Embryonic facial prominence (tissue), 1 donor: Measurements from ENCODE around the gene RBFOX1.

Source experiments
- DNase-seq: peaks from one replicate; pipeline ENCODE4 v3.0.0-alpha.2; 2016; ENCODE audit errors: extremely low spot score

RBFOX1 gene

DNA sequence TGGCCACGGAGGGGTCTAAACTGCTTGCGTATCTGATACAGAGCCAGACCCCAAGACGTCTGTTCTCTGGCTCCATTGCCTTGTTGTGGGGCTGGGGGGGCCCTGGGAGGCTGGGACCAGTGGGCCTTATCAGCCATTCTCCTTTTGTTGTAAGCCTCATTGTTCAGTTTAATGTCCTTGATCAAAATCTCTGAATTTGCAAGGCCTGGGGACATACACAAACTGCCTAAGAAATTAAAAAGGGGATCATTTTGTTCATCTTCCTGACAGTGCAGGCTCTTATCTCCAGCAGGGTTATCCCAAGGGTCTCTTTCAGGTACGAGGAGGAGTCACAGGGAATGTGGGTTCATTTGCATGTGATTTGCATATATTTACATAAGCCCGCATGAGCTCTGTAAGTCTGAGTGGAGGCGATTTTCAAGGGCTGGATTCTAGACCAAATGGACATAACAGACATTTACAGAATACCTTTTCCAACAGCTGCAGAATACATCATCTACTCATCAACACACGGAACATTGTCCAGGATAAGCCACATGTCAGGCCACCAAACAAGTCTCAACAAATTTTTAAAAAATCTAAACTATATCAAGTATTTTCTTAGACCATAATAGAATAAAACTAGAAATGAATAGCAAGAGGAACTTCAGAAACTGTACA is 269.8 kb downstream of the RBFOX1 start:
- no peak for DNase-seq

DNA sequence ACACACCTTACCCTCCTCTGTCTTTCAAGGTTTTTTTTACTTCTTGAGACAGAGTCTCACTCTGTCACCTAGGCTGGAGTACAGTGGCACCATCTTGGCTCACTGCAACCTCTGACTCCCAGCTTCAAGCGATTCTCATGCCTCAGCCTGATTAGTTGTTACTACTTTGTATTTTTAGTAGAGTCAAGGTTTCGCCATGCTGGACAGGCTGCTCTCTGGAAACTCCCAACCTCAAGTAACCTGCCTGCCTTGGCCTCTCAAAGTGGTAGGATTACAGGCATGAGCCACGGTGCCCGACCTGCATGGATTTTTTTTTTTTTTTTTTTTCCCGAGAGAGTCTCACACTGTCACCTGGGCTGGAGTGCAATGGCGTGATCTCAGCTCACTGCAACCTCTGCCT is 273.2 kb downstream of the RBFOX1 start:
- no peak for DNase-seq

DNA sequence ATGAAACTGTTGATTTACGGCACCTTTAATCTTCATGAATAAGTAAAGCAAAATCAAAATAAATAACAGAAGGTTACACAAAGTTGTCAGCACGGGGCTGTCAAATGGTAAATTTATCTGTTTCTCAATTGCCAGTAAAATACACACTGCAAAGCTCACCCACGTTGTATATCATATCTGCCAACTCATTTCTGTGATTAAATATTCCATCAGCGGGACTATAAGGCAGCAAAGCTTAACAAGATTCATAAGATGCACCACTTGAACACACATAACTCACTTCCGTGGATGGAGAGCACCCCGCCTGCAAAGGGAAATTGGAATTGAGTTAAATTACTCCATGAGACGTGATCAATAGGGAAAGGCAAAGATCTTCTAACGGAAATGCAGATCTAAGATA is 280.0 kb downstream of the RBFOX1 start:
- DNase-seq: no peak

DNA sequence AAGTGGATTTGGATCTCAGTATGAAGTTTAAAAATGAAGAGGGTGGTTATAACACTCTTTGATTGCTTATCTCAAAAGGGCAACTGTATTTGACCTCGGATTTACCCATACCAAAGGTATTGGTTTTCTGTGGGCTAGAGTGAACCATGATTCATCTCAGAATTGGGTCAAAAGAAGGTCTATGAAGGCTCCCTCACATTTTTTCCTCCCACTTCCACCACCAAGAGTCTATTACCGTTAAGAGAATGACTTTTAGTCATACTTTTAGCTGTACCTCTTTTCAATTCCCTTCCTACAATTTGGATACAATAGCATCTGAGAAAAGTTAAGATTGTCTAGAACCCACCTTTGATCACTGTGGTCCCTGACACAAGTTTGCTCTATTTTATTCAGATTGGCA is 280.9 kb downstream of the RBFOX1 start:
- DNase-seq: no peak

DNA sequence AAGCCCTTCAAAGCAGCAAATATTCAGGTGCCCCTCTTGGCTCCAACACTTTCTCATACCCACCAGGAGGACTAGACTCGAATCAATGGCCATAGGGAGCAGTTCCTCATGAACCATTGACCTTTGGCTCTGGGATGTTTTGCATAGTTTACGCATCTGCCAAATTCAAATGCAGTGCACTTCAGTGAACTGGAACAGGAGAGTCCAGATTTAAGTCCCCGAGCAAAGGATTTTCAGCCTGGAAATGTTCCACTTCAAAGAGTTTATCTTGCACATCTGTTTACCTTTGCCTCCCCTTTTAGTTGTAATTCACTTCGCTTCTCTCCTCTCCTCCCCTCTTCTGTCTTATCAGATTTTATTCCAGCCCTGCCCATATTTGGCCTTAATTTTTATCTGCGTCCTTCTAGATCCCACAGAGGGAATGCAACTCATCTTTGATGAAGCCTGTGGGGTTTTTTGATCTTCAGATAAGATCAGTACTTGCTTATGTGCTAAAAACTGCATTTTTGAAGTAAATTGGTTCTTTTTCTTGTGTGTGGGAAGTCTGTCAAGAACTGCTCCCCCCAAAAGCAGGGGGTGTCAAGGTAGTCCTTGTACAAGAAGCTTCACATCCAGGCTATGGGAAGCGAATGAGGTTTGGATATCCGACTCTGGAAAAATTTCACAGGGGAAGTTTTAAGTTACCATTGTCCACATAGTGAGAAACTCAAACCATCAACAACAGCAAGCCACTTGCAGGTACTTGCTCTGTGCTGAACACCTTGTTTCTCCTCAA is 281.6 kb downstream of the RBFOX1 start:
- no peak for DNase-seq

DNA sequence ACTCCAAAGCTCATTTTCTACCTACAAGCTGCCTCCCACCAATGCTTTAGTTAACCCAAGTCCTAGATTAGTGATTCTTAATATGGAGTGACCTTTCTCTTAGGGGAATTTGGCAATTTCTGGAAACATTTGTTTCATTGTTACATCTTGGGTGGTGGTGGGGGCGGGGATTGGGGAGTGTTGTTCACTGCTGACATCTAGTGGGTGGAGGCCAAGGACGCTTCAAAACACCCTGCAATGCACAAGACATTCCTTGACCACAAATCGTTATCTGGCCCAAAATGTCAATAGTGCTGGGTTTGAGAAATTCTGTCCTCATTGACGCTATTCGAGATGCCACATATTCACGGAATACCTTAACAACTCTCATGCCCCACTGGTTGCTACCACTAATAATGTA is 282.9 kb downstream of the RBFOX1 start:
- DNase-seq: no peak

DNA sequence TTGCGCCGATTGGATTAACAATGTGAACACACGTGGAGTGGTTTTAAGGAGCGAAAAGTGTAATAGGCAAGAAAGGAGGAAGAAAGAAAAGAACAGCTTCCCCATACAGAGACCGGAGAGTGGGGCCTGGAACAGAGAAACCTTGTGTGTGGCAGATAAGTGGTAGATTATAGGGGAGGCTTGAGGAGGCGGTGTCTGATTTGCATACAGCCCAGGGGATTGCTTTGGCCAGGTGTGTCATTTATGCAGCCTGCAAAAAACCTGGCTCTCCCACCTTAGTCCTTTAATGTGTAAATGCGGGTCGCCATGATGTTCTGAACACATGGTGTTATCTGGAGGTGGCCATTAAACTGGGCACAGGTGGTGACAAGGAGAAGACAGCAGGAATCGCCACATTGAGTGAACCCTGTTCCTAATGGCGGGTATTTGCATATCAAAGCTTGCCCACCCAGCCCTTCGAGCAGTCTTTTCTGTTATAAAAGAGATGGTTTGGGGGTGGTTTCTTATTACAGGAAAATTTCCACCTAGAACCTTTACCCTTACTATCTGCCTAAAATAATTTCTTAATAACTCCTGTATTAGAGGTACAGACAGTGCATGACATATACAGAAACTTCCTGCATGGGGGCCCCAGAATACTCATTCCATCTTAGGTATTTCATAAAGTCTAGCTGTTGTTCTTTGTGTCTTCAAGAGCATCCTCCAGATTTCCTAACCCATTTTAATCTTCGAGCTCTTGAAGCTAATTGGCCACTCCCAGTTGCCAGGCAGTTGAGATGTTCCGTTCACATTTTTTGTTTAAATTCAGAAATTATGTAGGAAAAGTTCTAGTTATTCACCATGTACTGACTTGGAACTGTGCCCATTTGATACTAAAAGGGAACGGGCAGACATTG is 292.5 kb downstream of the RBFOX1 start:
- DNase-seq: no peak

DNA sequence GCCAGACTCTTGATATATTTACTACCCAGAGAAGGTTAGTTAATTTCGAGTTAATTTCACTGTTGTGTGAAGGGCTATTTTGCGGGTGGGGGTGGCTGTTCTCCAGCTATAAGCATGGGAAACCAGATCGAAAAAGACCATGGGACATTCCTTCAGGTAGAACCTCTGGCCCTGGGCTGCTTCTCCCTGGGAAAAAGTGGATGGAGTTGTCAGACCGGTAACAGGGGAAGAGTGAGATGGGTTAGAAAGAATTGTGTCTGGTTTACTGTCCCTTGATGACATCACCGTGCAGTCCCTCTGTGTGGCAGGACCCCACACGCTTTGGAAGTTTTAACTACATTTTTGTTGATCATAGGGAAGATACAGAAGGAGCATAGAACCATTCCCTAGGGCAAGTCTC is 296.3 kb downstream of the RBFOX1 start:
- no peak for DNase-seq

DNA sequence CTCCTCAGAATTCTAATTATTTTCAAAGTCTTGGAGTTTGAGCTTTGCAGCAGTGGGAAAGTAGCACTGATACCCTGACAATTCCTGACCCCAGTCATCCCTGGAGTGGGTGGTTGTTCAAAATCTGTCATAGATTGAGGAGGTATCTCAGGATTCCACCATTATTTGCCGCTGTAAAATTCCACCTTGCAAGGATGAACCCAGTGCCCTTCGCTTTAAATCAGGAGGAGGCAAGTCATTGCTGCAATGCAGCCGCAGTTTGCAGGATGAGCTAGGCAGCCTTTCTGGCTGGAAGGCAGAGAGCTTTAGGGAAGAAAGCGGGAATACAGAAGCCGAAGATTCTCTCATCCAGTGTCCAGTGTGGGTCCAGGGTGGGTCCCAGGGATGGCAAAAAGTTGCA is 296.9 kb downstream of the RBFOX1 start:
- DNase-seq: no peak

DNA sequence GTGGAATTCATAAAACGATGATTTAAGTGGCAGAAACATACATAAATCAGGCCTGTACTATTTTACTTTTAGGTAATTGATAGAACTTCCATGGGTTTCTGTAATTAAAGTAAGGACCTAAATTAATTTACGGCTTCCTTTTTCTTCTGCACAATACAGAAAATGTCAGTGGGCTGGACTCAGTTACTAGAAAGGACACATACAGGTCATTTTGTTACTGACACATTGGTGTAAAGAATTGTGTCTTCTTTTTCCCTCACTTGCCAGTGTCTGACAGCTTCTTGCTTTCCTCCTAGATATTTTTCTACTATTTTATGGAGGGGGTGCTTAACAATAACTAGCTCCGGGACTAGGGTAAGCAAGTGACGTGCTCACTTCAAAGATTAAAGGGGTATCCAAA is 304.8 kb downstream of the RBFOX1 start:
- no peak for DNase-seq

DNA sequence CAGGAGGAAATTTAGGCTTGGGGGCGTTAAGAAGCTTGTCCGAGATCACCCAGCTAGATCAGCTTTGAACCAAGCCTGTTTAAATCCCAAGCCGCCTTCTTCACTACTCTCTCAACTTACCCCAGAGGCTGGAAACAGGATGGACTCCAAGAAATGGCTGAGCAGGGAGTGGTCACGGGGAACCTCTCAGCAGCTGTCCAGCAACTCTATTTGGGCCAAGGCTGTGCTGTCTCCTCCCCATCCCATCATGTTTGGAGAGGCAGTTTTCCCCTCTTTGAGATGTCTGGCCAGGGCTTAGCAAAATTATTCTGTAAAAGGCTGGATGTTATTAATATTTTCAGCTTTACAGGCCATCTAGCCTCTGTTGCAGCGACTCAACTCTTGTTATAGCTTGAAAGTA is 305.7 kb downstream of the RBFOX1 start:
- DNase-seq: no peak

DNA sequence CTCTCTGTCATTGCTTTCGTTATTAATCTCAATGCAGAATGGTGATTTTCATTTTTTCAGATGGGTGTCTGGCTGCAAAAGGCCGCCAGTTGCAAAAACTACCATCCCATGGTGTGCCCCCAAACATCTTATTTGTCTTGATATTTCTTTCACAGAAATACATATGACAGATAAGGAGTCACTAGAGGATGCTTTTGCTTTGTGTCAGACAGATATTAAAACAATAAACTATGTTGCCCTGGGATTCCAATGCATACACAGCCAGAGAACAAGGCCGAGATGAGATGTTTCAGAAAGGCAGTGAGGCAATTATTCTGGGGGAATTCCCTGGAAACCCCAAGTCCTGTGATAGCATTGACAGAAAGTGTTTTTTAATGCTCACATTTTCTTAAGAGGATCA is 307.7 kb downstream of the RBFOX1 start:
- no peak for DNase-seq

DNA sequence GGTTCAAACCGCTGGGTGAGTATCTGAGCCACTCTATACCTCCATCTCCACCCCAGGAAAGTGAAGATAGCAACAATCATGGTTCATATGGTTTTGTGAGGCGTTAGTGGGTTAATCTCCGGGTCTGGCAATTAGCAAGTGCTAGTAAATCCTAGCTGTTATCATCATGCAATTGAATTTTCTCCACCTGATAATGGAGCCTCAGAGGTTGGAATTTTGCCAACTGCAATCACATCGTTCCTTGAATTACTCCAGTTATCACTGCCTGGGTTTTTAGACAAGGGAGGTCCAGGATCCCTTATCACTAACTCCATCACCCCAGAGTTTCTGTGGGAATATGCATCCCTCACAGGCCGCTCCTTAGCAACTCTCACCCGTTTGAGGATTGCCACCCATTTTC is 311.5 kb downstream of the RBFOX1 start:
- DNase-seq: no peak

DNA sequence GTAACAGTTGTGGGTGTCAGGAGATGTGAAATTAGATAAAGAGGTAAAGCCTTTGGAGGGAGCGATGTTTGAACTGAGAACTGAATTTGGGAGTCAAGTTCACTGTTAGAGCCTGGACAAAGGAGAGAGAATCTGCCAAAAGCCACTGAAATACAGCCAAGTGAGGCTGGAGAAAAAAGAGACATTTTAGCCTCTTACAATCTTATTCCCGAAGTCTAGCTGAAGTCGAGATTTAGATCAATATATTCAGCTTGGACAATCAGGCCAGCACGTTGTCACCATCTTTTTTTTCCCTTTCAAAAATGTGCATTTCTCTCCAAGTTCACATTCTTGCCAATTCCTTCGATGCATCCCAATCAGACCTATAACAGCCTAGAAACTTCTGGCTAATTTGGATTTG is 312.2 kb downstream of the RBFOX1 start:
- DNase-seq: no peak

DNA sequence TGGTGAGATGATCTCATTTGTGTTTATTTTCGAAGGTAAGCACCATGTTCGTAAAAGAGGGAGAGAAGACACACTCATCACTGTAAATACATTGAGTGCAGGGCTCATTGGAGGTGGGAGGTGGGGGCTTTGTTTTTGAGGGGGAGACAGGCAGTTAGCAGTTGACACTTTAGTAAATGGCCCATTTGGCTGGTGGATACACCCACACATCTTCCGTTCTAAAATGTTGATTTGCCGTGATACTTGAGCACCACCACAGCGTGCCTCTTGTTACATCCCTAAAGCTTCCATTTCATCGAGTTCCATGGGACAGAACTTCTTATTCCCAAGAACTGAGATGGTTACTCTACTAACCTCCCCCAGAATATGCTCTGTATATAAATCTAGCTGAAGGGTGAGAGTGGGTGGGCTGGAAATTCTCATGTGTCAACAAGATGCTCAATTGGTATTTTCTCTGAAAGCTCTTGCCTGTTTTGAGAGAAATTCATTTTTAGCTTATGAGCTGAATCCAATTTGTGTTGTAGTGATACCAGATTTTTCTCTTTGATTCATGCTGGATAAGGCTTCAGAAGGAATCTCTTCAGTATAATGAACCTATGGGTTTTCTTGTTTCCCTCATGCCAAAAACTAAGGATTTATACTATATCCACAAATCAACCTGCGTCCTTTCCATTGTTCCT is 314.3 kb downstream of the RBFOX1 start:
- DNase-seq: no peak

DNA sequence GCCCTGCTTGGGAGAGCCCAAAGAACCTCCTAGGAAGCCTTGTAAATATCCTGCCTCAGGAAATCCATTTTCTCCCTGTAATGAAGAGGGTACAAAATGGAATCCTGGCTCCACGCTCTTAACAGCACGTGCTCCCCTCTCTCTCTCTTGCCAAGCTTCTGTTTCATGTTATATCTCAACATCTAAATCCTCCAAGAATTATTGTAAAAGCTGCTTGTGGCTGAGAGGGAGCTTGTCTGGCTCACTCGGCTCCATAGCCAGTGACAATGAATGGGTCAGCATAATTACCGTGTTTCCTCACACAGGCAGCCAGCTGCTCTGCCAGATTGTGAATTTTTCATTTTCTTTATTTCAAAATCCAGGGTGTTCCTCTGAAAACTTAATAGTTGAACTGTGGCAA is 317.8 kb downstream of the RBFOX1 start:
- no peak for DNase-seq

DNA sequence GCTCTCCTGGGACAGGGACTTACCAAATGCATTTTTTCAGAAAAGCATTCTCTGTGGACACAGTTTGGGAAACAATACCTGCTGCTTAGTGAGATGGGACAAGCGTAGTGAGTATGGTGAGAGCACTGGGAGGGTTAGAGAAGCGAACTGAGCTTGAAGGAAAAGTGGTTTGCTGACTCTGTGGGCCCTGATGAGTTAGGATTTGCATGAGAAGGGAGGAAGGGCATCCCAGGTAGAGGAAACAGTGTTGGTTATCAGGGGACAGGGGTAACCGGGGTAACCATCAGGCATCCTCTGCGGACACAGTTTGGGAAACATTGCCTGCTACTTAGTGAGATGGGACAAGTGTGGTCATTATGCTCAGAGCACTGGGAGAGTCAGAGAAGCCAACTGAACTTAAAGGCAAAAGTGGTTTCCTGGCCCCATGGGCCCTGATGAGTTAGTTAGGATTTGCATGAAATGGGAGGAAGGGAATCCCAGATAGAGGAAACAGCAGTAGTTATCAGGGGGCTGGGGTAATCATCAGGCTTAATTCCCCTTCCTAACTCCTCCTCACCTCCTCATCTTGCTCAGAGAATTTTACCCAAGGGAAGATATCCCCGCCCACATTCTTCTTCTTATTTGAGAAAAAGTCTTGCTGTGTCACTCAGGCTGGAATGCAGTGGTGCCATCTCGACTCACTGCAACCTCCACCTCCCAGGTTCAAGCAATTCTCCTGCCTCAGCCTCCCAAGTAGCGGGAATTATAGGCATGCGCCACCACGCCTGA is 319.3 kb downstream of the RBFOX1 start:
- no peak for DNase-seq

DNA sequence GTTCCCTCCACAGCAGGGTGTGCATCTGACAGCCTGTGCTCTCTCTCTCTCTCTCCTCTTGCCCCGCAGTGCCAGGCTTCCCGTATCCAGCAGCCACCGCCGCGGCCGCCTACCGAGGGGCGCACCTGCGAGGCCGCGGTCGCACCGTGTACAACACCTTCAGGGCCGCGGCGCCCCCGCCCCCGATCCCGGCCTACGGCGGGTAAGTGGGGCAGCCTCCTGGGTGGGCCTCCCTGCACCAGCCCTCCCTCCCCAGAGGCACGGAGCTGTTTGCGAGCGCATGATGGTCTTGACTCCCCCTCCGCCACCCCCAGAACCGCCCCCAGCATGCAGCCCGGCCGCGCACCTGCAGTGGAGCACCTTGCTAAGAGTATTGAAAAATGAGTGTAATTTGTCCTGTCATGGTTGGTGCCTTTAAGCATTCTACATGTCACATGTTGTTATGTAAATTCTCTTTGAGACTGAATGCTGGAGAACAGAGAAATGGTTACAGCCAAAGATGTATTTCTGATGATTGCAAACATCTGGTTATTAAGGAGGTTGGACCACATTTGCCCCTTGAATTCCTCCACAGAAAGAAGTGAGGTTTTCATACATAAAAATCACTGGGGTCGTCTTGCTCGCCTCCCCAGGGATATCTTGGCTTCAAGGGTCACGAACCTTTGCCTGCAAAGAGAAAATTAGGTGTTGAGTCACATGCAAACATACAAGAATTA is 321.3 kb downstream of the RBFOX1 start:
- DNase-seq: no peak

DNA sequence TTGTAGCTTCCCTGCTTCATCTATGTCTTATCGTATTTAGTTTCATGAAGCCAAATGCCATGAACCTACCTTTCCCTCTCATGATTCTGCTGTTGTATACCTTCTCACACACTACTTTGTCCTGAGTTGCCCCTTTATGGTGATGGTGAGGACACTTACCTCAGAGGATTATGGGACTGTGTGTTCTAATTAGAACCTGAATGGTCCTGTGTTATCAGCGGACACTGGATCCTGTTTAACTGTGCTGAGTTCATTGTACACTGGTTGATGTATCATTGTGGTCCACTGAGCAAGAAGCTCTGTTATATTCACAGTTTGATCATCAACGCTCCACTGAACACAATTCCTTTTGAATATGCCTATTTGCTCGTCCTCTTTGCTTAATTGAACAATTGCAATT is 343.0 kb downstream of the RBFOX1 start:
- no peak for DNase-seq

DNA sequence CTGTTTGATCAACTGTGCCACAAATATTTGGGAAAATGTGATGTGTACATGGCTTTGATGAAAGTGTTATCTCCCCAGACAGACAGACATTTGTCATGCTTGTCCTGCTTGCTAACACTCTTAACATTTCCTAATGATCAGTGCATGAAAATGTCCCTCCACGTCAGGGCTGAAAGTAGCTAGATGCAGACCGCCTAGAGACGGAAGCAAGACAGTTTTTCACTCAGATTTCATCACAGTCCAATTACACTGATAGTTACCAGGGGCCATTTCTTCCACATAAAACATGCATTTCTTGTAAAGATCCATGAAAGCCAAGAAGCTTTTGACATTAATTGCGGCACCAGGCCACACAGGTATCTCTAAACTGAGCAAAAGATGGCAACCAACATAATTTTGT is 347.7 kb downstream of the RBFOX1 start:
- DNase-seq: no peak

DNA sequence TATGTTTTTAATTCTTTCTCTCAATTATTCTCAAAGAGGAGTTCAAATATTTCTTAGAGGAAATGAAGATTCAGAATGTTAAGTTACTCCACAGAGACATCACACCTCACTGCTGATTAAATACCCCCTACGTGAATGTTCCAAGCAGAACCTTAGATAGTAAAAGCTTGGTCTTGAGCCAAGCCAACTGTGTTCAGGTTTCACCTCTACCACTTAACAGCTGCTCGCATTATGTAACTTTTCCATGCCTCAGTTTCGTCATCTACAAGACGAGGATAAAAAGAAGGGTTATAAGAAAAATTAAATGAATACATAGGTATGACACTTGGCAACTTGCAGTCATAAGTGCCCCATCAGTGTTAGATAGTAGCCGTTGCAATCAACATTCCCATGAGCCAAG is 356.2 kb downstream of the RBFOX1 start:
- no peak for DNase-seq
